Left ventricle myocardium inferior (tissue), 1 donor: ENCODE data around the gene PODN. TPM values are rescaled to one million over a fixed set of nuclear protein-coding genes. Genes with fewer than 3 reads are reported as not detected.
A peak's percentile ranks its signal among the peaks of the same experiment; 100 is the strongest.

ENCODE experiments used
- DNase-seq: peaks from one replicate; pipeline ENCODE4 v3.0.0-alpha.2; 2020
- H3K27ac ChIP-seq: fragments of 200-600 bp; replicated peaks from 2 replicates; pipeline ENCODE4 v1.8.0; 2021
- H3K27me3 ChIP-seq: fragments of 200-600 bp; 2 replicates; pipeline ENCODE4 v1.8.0; 2021; ENCODE audit warnings: low read depth
- H3K36me3 ChIP-seq: fragments of 200-600 bp; 2 replicates; pipeline ENCODE4 v1.8.0; 2021
- H3K4me1 ChIP-seq: fragments of 200-600 bp; 2 replicates; pipeline ENCODE4 v1.8.0; 2021
- H3K4me3 ChIP-seq: fragments of 200-600 bp; 2 replicates; pipeline ENCODE4 v1.8.0; 2021; ENCODE audit warnings: mild to moderate bottlenecking, moderate library complexity
- H3K9me3 ChIP-seq: fragments of 200-600 bp; replicated peaks from 2 replicates; pipeline ENCODE4 v1.8.0; 2021
- CTCF ChIP-seq: fragments of 200-600 bp; IDR thresholded peaks from 2 replicates; pipeline ENCODE4 v1.8.0; 2021; ENCODE audit warnings: antibody characterized with exemption, mild to moderate bottlenecking, borderline replicate concordance
- intact Hi-C: fragments of 100-400 bp; cut with micrococcal nuclease; formaldehyde crosslinking; loops from one replicate; pipeline ENCODE4 v1.11.0; 2022
- total RNA-seq: library from RNA; stranded (reverse); fragmentation: NEBNext Ultra II Directional; extraction: Animal tissue kit (Norgen Biotek cat#: 25700); gene quantifications from one replicate; pipeline ENCODE4 v1.2.1, GENCODE V29; 2021
- donor health status: DM: no; HTN: yes; CAD: no; lungs with severe emphysema.

The PODN gene
- total RNA-seq, 1 donor from 2014 or later = 22.9 TPM

GRCh38 chr1:53071915-53072314 lies 9.9 kb downstream of the PODN start:
- no peak for DNase-seq
- H3K27me3 ChIP-seq = no peaks in the 10 kb centered on the region
- H3K36me3 ChIP-seq = no peaks in the 10 kb centered on the region
- H3K9me3 ChIP-seq = no peaks in the 10 kb centered on the region
- intact Hi-C loops = no loop called here
- H3K4me3 ChIP-seq = no peak overlapping the region
- no peak overlapping the region for H3K27ac ChIP-seq
- H3K4me1 ChIP-seq = peaks cover 13% of the 10 kb centered on the region
- no peak for TF ChIP-seq CTCF

- peaks cover 9% of the 10 kb centered on the region for H3K4me1 ChIP-seq
- no peak for DNase-seq
- no peak for TF ChIP-seq CTCF
- no peaks in the 10 kb centered on the region for H3K27me3 ChIP-seq
- peak overlapping the region; percentile 69 for H3K27ac ChIP-seq
- intact Hi-C loops = no loop called here
- no peak overlapping the region for H3K4me3 ChIP-seq
- no peaks in the 10 kb centered on the region for H3K9me3 ChIP-seq
- no peaks in the 10 kb centered on the region for H3K36me3 ChIP-seq
Measured at GRCh38 chr1:53073287-53073686, 11.3 kb downstream of the PODN start.

- intact Hi-C loops = no loop called here
- DNase-seq = peak; percentile 73
- peak overlapping the region; percentile 69 for H3K27ac ChIP-seq
- H3K9me3 ChIP-seq = no peaks in the 10 kb centered on the region
- H3K27me3 ChIP-seq = no peaks in the 10 kb centered on the region
- no peak overlapping the region for H3K4me3 ChIP-seq
- peaks cover 9% of the 10 kb centered on the region for H3K4me1 ChIP-seq
- H3K36me3 ChIP-seq = no peaks in the 10 kb centered on the region
- TF ChIP-seq CTCF = no peak
Measured at GRCh38 chr1:53073868-53074311, 11.9 kb downstream of the PODN start.

- Histone ChIP-seq H3K4me1 (peaks cover 9% of the 10 kb centered on the region), H3K27me3 (no peaks in the 10 kb centered on the region), H3K36me3 (no peaks in the 10 kb centered on the region), H3K27ac (peak overlapping the region; percentile 69), H3K9me3 (no peaks in the 10 kb centered on the region), H3K4me3 (no peak overlapping the region)
- no peak for DNase-seq
- intact Hi-C loops = no loop called here
- TF ChIP-seq CTCF = no peak
Measured at GRCh38 chr1:53074313-53075154, 12.5 kb downstream of the PODN start.

- H3K9me3 ChIP-seq = no peaks in the 10 kb centered on the region
- no peak overlapping the region for H3K4me3 ChIP-seq
- no peak for TF ChIP-seq CTCF
- peak; percentile 7 for DNase-seq
- H3K27ac ChIP-seq = no peak overlapping the region
- peaks cover 9% of the 10 kb centered on the region for H3K4me1 ChIP-seq
- intact Hi-C loops = no loop called here
- no peaks in the 10 kb centered on the region for H3K27me3 ChIP-seq
- H3K36me3 ChIP-seq = no peaks in the 10 kb centered on the region
Measured at GRCh38 chr1:53075206-53075605, 13.2 kb downstream of the PODN start.
